HEK293 (cell line): Measurements from ENCODE around the gene EEF2K.
A peak's percentile ranks its signal among the peaks of the same experiment; 100 is the strongest.
"Not testable (repeated sequence)": the region's sequence is repeated elsewhere in the genome, so short reads cannot be mapped to it uniquely, and the experiment has no call there.

Experiments used
- CTCF ChIA-PET: fragments of 350-600 bp; formaldehyde crosslinking; extraction: SDS; loops from one replicate; lab custom pipeline; 2021; ENCODE audit warnings: antibody characterized with exemption; lab: Yijun Ruan, JAX
- POLR2A ChIA-PET: fragments of 300-600 bp; formaldehyde crosslinking; extraction: SDS; loops from one replicate; lab custom pipeline; 2020; ENCODE audit warnings: antibody characterized with exemption, inconsistent platforms; lab: Yijun Ruan, JAX
- H3K27ac ChIP-seq: fragments of 200-500 bp; sonication (Bioruptor generic); 2 replicates; pipeline ENCODE4 v1.5.1; 2014; ENCODE audit warnings: low read depth, low read length, control low read depth, inconsistent platforms; ENCODE audit errors: extremely low read depth
- H3K36me3 ChIP-seq, 2 experiments: fragments of 200-500 bp in 1 of 2; sonication (Bioruptor generic) in 1 of 2; 1 replicate in 1 of 2; 2 replicates in 1 of 2; pipeline ENCODE4 v1.5.1; 2014 to 2017; ENCODE audit warnings: inconsistent platforms in 2 of 2, low read length in 2 of 2; ENCODE audit not compliant: control insufficient read depth in 2 of 2, insufficient read depth in 1 of 2
- H3K4me1 ChIP-seq: fragments of 200-500 bp; sonication (Bioruptor generic); 2 replicates; pipeline ENCODE4 v1.5.1; 2014; ENCODE audit warnings: mild to moderate bottlenecking, low read length, inconsistent platforms; ENCODE audit not compliant: control insufficient read depth, insufficient read depth
- H3K4me3 ChIP-seq: 2 replicates; pipeline ENCODE4 v1.5.1; 2011; ENCODE audit warnings: low read depth, mild to moderate bottlenecking, control low read depth, low read length, moderate library complexity
- H3K9me3 ChIP-seq: fragments of 200-500 bp; sonication (Bioruptor generic); 2 replicates; pipeline ENCODE4 v1.5.1; 2014; ENCODE audit warnings: low read depth, low read length, inconsistent platforms; ENCODE audit not compliant: control insufficient read depth, insufficient read depth
- BCL11B ChIP-seq: fragments of 450-650 bp; formaldehyde crosslinking; IDR thresholded peaks from 2 replicates; pipeline ENCODE4 v1.5.1; 2016; ENCODE audit warnings: low read depth, missing biosample characterization, missing genetic modification characterization
- HOXC10 ChIP-seq: sonication (generic); formaldehyde crosslinking; IDR thresholded peaks from 2 replicates; pipeline ENCODE4 v1.8.1; 2023; ENCODE audit warnings: mild to moderate bottlenecking, missing genetic modification reagents
- OVOL3 ChIP-seq: fragments of 450-650 bp; formaldehyde crosslinking; IDR thresholded peaks from 2 replicates; pipeline ENCODE4 v1.5.1; 2016; ENCODE audit warnings: missing biosample characterization, missing genetic modification characterization
- SCRT2 ChIP-seq: fragments of 450-650 bp; formaldehyde crosslinking; IDR thresholded peaks from 2 replicates; pipeline ENCODE4 v1.5.1; 2016; ENCODE audit warnings: missing biosample characterization, missing genetic modification characterization
- SP2 ChIP-seq: fragments of 450-650 bp; formaldehyde crosslinking; IDR thresholded peaks from 2 replicates; pipeline ENCODE4 v1.5.1; 2016; ENCODE audit warnings: missing biosample characterization, missing genetic modification characterization
- ZFHX2 ChIP-seq: fragments of 450-650 bp; formaldehyde crosslinking; conservative IDR thresholded peaks from 2 replicates; pipeline ENCODE4 v1.5.1; 2016; ENCODE audit warnings: missing biosample characterization, missing genetic modification characterization
- ZNF10 ChIP-seq: fragments of 450-650 bp; formaldehyde crosslinking; IDR thresholded peaks from 2 replicates; pipeline ENCODE4 v1.5.1; 2017; ENCODE audit warnings: missing biosample characterization, missing genetic modification characterization
- ZNF133 ChIP-seq: fragments of 450-650 bp; formaldehyde crosslinking; IDR thresholded peaks from 2 replicates; pipeline ENCODE4 v1.5.1; 2016; ENCODE audit warnings: missing biosample characterization, missing genetic modification characterization
- ZNF174 ChIP-seq: fragments of 450-650 bp; formaldehyde crosslinking; IDR thresholded peaks from 2 replicates; pipeline ENCODE4 v1.5.0; 2017; ENCODE audit warnings: missing biosample characterization, mild to moderate bottlenecking, missing genetic modification characterization
- ZNF514 ChIP-seq: fragments of 450-650 bp; formaldehyde crosslinking; IDR thresholded peaks from 2 replicates; pipeline ENCODE4 v1.5.1; 2016; ENCODE audit warnings: missing biosample characterization, missing genetic modification characterization
- ZNF600 ChIP-seq: fragments of 450-650 bp; formaldehyde crosslinking; IDR thresholded peaks from 2 replicates; pipeline ENCODE4 v1.5.1; 2016; ENCODE audit warnings: missing biosample characterization, missing genetic modification characterization
- ZNF623 ChIP-seq: fragments of 450-650 bp; formaldehyde crosslinking; IDR thresholded peaks from 2 replicates; pipeline ENCODE4 v1.5.1; 2016; ENCODE audit warnings: missing biosample characterization, missing genetic modification characterization
- ZSCAN18 ChIP-seq: fragments of 450-650 bp; formaldehyde crosslinking; IDR thresholded peaks from 2 replicates; pipeline ENCODE4 v1.5.1; 2016; ENCODE audit warnings: missing biosample characterization, missing genetic modification characterization
- TF ChIP-seq, protein P1 (sequence below): fragments of 450-650 bp; formaldehyde crosslinking; IDR thresholded peaks from 2 replicates; pipeline ENCODE4 v1.5.1; 2016; ENCODE audit warnings: missing biosample characterization, missing genetic modification characterization

Gene EEF2K

GRCh38 chr16:22301423-22301822 is 95.3 kb downstream of the EEF2K start:
- H3K36me3 ChIP-seq, result peaks cover 11 to 46% of the 10 kb centered on the region in 2 experiments; a peak in 2 of 3 replicates
- POLR2A ChIA-PET, H3K27ac ChIP-seq, H3K9me3 ChIP-seq, H3K4me3 ChIP-seq, H3K4me1 ChIP-seq: not testable (repeated sequence)
- CTCF ChIA-PET, result interaction anchor here (0.8 to 2.2 kb wide), 6 partner anchors 14 to 1513 kb away, joined by 3 to 16 read pairs (median 8); no protein-coding TSS in a partner anchor

GRCh38 chr16:22302776-22303363 is 96.8 kb downstream of the EEF2K start:
- H3K4me1 ChIP-seq, result no peaks in the 10 kb centered on the region
- ChIA-PET CTCF (no interaction called here), POLR2A (no interaction called here)
- H3K4me3 ChIP-seq, result no peak overlapping the region
- peaks cover 11 to 60% of the 10 kb centered on the region in 2 experiments; a peak in 2 of 3 replicates for H3K36me3 ChIP-seq
- H3K9me3 ChIP-seq, result no peaks in the 10 kb centered on the region
- no peak overlapping the region for H3K27ac ChIP-seq
- TF ChIP-seq SP2 (tag by site-specific recombination), result no peak
- no peak for TF ChIP-seq ZNF600 (tag by site-specific recombination)
- TF ChIP-seq, protein P1, sequence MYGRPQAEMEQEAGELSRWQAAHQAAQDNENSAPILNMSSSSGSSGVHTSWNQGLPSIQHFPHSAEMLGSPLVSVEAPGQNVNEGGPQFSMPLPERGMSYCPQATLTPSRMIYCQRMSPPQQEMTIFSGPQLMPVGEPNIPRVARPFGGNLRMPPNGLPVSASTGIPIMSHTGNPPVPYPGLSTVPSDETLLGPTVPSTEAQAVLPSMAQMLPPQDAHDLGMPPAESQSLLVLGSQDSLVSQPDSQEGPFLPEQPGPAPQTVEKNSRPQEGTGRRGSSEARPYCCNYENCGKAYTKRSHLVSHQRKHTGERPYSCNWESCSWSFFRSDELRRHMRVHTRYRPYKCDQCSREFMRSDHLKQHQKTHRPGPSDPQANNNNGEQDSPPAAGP, result no peak
- 0 out of 2 replicates have a peak, but pooled peaks have one; percentile 35 for TF ChIP-seq SCRT2 (tag by site-specific recombination)
- TF ChIP-seq ZSCAN18, result no peak

- TF ChIP-seq SP2 (tag by site-specific recombination) (no peak), ZNF623 (peak; percentile 98)
- ChIA-PET POLR2A (no interaction called here), CTCF (interaction anchor here (0.6 to 1.5 kb wide), 3 partner anchors 14 to 1520 kb away, joined by 3 to 7 read pairs (median 4); no protein-coding TSS in a partner anchor)
- Histone ChIP-seq H3K9me3 (no peaks in the 10 kb centered on the region), H3K27ac (no peak overlapping the region), H3K4me1 (no peaks in the 10 kb centered on the region), H3K4me3 (no peak overlapping the region), H3K36me3 (peaks cover 11 to 75% of the 10 kb centered on the region in 2 experiments; a peak in 2 of 3 replicates)
Observed at GRCh38 chr16:22304411-22304810, 98.3 kb downstream of the EEF2K start.

GRCh38 chr16:22306788-22307187 is 100.7 kb downstream of the EEF2K start:
- H3K9me3 ChIP-seq, result no peaks in the 10 kb centered on the region
- no peak overlapping the region for H3K4me3 ChIP-seq
- TF ChIP-seq HOXC10, result no peak
- TF ChIP-seq ZNF133 (tag by site-specific recombination), result no peak
- TF ChIP-seq ZFHX2, result no peak
- peaks cover 15 to 87% of the 10 kb centered on the region in 2 experiments; a peak in 2 of 3 replicates for H3K36me3 ChIP-seq
- no peak overlapping the region for H3K27ac ChIP-seq
- no peaks in the 10 kb centered on the region for H3K4me1 ChIP-seq
- POLR2A ChIA-PET, result no interaction called here
- CTCF ChIA-PET, result no interaction called here

DNA sequence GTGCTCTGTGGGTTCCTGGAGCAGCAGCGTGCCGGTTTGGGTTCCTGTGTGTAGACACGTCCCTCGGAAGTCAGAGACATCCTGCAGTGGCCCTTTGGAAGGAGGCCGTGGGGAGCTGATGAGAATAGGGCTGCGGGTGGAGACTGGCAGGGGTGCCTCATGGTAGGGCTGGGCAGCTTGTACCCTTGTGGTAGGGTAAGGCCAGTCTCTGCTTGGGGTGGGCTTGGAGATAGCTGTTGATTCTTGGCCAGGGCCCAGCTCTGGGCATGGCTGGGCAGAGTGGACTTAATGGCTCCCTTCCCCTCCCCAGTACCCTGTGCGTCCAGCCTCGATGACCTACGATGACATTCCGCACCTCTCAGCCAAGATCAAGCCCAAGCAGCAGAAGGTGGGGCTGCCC is 101.8 kb downstream of the EEF2K start:
- POLR2A ChIA-PET, result no interaction called here
- Histone ChIP-seq H3K4me1 (no peaks in the 10 kb centered on the region), H3K36me3 (peaks cover 16 to 86% of the 10 kb centered on the region in 2 experiments; a peak in 2 of 3 replicates), H3K4me3 (no peak overlapping the region), H3K27ac (no peak overlapping the region), H3K9me3 (no peaks in the 10 kb centered on the region)
- TF ChIP-seq OVOL3 (tag by site-specific recombination) (no peak), ZNF10 (tag by site-specific recombination) (no peak), BCL11B (tag by site-specific recombination) (no peak), ZNF174 (no peak), ZNF514 (tag by site-specific recombination) (no peak)
- CTCF ChIA-PET, result interaction anchor here (0.9 to 1.3 kb wide), 2 partner anchors 9 to 1120 kb away, joined by 3 read pairs; no protein-coding TSS in a partner anchor
